Stimulated activated CD8-positive, alpha-beta memory T cell treated with anti-CD3 and anti-CD28 coated beads, Interleukin-15, amount 100 ng/mL, for 4 hours (primary cell): ENCODE measurements around the gene EIF4B.

Source experiments
- DNase-seq, 2 donors: peaks; one replicate each; pipeline ENCODE4 v3.0.0-alpha.2; 2020; ENCODE audit warnings: low read depth in 2 of 2

The EIF4B gene

DNA sequence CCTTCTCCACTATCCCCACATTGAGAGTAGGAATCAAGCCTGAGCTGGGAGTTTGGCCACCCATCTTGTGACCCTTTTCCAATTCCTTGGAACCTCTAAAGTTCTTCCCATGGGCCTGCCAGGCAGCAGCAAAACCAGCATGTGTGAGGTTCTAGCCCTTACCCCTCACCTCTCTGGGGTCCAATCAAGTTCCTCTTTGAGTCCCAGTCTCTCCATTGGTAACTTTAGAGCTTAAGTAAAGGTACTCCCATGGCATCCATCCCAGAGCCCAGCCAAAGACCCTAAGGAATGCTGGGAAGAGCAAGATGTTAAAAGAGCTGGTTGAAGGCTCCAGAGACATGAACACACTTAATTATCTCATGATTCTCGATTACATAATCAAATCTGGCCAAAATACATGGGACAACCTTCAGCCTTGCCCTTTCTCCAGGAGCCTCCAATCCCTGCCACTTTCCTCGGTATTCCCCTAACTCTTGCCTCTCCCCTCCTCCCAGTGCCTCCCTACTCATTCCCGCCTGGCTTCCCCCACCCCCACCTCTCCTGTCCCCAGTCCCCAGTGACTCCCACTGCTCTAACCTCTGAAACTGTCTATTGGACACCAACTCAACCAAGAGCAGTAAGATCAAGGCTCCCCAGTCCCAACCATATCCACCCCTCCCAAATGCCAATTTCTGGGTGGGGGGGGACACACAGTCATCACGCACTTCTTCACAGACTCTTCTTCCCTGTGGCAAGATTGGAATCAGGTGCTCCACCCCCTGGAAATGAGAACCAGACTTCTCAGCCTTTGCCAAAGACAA is 38.8 kb downstream of the EIF4B start:
- no peak for DNase-seq

- no peak for DNase-seq
Measured at GRCh38 chr12:53045696-53046045, 39.4 kb downstream of the EIF4B start.

DNA sequence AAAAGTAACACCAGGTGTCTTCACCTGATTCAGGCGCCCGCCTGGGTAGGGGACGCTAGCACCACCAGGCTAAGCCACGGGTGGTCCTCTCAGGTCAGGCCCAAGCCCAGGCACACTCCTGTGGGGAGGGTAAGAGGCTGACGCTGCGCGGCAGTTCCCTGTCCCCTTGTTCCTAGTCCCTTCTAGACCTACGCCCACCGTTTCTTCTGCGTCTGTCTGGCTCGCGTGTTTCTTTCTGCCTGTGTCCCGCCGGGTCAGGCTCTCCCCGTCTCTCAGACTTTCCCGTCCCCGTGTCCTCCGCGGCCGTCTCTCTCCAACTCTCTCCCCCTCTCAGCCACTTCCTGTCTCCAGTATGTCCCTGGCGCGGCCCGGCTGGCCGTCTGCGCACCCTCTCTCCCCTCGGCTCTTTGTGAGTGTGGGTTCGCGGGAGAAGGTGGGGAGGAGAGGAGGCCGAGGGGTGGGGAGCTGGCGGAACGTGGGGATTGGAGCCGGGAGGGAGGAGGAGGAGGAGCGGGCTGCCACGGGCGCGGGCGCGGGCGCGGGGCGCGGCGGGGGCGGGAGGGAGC is 40.5 kb downstream of the EIF4B start:
- no peak for DNase-seq

DNA sequence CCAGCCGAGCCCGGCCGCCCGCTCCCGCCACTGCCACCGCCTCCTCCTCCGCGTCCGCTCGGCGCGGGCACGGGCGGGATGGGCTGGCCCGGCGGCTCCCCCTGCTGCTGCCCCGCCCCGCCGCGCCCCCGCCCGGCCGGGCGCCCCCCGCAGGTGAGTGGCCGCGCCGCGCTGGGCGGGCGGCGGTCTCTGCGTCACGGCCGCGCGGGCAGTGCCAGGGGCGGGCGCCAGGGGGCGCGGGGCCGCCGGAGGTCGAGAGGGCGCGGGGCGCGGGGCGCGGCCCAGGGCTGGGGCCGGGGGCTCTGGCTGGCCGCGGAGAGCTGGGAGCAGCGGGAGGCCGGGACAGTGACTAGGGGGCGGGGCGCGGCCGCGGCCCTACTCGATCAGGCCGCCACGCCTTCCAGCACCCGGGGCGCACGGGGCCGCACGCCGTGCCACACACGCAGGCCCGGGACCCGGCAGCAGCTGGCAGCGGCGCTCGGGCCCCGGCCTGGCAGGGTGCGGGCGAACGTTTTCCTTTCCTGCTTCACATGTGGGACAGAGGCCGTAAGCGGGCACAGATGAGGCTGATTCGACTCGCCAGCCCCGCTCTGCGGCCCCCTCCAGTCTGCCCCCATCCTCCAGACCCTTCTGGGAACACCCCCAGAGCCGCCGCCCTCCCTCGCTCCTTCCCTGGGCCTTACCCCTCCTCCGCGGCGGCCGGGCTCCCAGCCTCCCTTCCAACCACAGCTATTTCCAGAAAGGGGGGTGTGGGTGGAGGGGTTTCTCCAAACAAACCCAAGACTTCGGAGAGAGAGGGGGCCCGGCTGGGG is 41.2 kb downstream of the EIF4B start:
- DNase-seq, result peak; percentile 23 to 53

DNA sequence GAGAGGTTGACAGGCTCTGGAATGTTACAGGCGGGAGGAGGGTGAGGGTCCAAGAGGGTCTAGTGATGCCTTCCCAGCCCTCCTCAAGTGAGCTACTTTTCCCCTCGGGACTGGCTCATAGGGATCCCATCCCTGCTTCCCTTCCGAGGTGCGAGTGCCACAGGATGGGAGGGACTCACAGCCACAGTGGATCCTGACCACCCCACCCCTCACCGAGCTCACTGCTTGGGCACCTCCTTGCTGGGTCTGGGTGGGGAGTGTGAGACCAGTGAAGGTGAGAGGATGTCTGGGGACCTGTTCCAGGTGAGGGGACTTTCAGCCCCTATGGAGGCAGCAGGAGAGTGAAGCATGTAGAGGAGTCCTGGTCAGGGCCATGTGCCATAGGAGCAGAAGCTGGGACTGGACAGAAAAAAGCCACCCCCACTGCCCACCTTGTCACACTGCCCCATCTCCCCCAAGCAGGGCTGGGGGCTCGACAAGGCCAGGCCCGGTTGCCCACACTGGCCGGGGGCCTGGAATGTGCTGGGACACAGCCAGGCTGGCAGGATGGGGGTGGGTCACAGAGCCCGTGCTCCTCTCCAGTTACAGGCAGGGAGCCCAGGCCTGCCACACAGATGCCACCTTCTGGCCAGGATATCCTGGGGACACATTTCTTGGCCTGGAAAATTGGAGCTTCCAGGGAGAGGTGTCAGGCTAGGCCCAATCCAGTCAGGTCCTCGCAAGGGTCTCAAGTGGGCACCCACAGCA is 42.0 kb downstream of the EIF4B start:
- no peak for DNase-seq

DNA sequence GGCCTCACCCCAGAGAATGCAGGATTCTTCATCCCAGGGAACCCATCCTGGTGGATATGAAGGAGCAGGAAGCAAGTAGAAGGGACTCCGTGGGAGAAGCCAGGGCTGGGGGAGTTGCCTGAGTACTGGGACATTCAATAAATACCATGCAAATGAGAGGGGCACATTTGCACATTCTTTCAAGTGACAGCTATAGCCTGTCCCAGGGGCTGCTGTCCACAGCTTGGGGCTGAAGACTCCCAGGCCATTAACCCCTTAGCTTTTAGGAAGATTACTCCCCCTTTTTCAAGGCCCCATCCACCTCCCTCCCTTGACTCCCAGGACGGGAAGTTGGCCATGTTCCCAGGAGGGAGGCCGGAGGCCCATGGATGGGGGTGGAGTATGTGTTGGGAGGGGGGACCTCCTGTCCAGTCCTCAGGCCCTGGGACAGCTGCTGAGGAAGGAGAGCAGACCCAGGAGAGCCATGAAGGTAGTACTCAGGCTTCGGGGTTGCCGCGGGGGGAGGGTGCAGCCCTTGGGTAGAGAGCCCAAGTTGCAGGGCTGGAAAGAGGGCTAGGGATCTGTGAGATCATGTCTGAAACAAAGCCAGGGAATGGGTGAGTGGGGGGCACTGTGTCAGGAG is 42.6 kb downstream of the EIF4B start:
- no peak for DNase-seq

- no peak for DNase-seq
Measured at GRCh38 chr12:53049571-53050318, 43.5 kb downstream of the EIF4B start, which contains the start of gene TNS2. TSS of gene TNS2 (plus strand) at chr12:53050065. CDS start at chr12:53050186, 121 bp downstream.

GRCh38 chr12:53050426-53051057 is 44.3 kb downstream of the EIF4B start:
- no peak for DNase-seq

DNA sequence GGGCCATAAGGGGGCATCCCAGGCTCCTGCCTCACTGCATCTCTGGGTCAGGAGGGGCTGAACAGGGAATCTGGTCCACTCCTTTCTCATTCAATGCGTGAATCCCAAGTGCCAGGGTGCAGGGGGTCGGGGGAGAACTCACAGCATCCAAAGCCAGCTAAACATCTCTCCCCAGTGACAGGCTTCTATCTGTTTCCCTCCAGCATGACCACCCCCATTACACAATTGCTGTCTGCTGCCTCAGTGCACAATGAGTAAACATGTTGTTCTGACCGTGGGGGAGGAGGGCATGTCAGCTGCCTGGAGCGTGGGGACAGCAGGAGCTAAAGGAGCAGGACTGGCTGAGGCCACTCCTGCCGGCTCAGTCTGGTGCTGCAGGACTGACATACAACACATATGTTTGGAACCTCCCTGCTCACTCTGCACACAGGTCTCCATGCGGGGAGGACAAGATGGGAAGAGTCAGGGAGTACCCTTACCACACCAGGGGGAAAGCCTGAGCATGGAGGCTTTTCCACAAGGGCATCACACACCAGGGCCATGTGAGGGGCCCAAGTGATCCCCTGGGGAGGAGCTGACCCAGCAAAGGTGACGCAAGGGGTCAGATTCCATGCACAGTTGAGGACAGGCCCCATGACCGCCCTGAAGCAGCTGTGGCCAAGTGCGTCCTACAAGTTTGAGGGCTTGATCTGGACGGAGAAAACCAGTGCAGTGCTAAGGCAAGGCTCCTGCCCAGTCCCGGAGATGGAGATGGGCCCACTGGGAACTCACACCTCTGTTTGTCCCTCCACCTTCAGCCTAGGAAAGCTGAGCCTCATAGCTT is 45.0 kb downstream of the EIF4B start:
- DNase-seq, result no peak

GRCh38 chr12:53051881-53052412 is 45.7 kb downstream of the EIF4B start:
- no peak for DNase-seq

DNA sequence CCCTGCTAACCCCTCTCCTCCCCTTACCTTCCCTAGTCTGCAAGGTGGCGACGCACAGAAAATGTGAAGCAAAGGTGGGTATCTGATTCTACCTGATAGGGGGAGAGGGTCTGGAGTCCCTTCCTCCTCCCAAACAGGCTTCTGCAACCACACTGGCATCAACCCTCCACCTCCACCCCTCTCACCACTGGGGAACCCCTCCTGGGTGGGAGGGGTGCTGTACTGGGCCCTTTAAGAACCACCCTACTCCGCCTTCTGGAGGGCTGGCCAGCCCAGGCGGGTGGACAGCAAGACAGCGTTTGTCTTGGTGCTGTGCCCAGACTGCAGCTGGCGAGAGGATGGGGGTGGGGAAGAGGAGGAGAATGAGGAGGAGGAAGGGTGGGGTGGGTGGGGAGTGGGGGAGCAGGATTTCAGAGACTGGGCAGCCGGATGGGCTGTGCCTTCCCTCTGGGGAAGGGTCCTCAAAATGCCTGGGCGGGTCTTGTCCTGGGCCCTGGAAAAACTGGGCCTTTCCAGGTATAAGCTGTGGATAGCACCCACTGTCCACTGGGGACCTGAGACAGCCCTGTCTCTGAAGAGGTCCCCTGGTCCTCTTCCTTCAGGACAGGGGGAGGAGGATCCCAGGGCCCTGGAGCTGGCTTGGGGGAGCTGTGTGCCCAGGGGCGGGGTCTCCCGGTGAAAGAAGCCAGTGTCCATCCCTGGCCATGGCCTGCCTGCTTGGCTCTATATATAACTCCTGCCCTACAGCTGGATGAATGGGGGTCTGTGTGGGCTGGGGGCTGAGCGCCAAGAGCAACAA is 46.4 kb downstream of the EIF4B start:
- DNase-seq, result no peak

GRCh38 chr12:53053218-53054111 is 47.2 kb downstream of the EIF4B start:
- peak in 1 of 2 donors; percentile 21 for DNase-seq

DNA sequence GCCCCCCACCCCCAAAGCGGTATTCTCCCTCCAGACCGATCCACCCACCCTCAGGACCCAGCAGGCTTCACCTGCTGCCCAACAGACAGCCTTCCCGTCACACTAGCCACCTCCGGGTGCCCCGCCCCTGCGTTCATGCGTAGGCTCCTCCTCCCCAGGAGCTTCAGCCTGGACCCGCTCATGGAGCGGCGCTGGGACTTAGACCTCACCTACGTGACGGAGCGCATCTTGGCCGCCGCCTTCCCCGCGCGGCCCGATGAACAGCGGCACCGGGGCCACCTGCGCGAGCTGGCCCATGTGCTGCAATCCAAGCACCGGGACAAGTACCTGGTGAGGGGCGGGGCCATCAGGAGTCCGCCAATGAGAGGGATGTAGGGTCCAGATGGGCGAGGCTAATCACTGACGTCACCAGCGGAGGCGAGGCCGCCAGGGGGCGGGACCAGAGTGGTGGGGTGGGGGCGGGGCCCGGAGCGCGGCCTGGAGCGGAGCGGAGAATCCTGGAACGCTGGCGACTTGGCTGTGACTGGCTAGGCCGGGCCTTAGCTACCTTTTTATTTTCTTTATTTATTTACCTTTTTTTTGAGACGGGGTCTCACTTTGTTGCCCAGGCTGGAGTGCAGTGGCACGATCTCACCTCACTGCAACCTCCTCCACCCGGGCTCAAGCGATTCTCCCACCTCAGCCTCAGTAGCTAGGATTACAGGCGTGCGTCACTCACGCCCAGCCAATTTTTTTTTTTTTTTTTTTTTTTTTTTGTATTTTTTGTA is 48.0 kb downstream of the EIF4B start:
- peak; percentile 78 to 88 for DNase-seq

- DNase-seq, result no peak
Measured at GRCh38 chr12:53055471-53056266, 49.4 kb downstream of the EIF4B start.

DNA sequence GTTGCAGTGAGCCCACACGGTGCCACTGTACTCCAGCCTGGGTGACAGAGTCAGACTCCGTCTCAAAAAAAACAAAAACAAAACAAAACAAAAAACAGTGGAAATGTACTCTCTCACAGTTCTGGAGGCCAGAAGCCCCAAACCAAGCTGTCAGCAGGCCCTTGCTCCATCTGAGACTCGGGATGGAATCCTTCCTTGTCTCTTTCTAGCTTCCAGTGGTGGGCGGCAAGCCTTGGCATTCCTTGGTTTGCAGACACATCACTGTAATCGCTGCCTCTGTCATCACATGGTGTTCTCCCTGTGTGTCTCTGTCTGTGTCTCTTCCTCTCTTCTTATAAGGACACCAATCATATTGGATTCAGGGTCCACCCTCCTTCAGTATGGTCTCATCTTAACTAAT is 50.0 kb downstream of the EIF4B start:
- no peak for DNase-seq

DNA sequence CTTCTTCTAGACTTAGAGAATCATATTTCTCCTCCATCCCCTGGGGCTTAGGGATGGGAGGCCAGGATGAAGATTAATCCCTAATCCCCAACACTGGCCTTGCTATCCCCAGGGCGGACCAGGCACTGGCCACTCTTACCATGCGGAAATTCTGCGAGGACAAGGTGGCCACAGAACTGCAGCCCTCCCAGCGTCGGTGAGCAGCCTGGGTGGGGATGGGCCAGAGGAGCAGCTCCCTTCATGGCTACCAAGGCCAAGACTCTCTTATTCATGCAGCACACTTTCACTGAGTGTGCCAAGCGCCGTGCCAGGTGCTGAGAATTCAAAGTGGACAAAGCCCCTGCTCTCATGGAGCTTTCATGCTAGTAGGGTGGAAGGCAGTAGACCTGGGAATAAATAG is 50.6 kb downstream of the EIF4B start:
- no peak for DNase-seq
